Endothelial cell of umbilical vein (primary cell): ENCODE data around the gene APBB3. TPM values are rescaled to one million over a fixed set of nuclear protein-coding genes. Genes with fewer than 3 reads are reported as not detected.
A peak's percentile ranks its signal among the peaks of the same experiment; 100 is the strongest.

ENCODE experiments used
- BruUV-seq: library from RNA; stranded (reverse); fragments of 400-500 nt; replicated peaks from 2 replicates; lab custom pipeline; 2021; lab: Mats Ljungman, UMichigan
- CTCF ChIA-PET: fragments of 300-600, 350-600 bp; sonication (Branson Sonifier 250); formaldehyde crosslinking; loops from one replicate; lab custom pipeline; 2021; ENCODE audit warnings: antibody characterized with exemption, inconsistent platforms; lab: Charles Lee
- POLR2A ChIA-PET: fragments of 300-600, 350-600 bp; sonication (Branson Sonifier 250); formaldehyde crosslinking; loops from one replicate; lab custom pipeline; 2021; ENCODE audit warnings: antibody characterized with exemption, inconsistent platforms; lab: Charles Lee
- DNase-seq: peaks from one replicate; pipeline ENCODE4 v3.0.0-alpha.2; 2011; ENCODE audit warnings: low read depth, low spot score
- FAIRE-seq: peaks from 2 replicates; lab custom pipeline; 2011; peaks lifted over from hg19 to GRCh38; lab: Jason Lieb, UNC
- H2AFZ ChIP-seq: 2 replicates; pipeline ENCODE4 v1.6.0; 2012; ENCODE audit warnings: low read depth, low read length, control low read depth, inconsistent platforms
- H3K27ac ChIP-seq: 2 replicates; pipeline ENCODE4 v1.5.1; 2011; ENCODE audit warnings: low read depth, mild to moderate bottlenecking, control low read depth, low read length, moderate library complexity; ENCODE audit not compliant: insufficient read depth
- H3K27me3 ChIP-seq, 2 experiments: 2 replicates each; pipeline versions ENCODE4 v1.6.0 to v1.6.1; 2011; ENCODE audit warnings: low read length in 2 of 2, mixed read lengths in 1 of 2; ENCODE audit not compliant: control insufficient read depth in 2 of 2, insufficient read depth in 2 of 2
- H3K36me3 ChIP-seq, 2 experiments: 2 replicates in 1 of 2; 3 replicates in 1 of 2; pipeline ENCODE4 v1.5.1; 2011; ENCODE audit warnings: low read length in 2 of 2, mild to moderate bottlenecking in 1 of 2, moderate library complexity in 1 of 2; ENCODE audit not compliant: control insufficient read depth in 2 of 2, insufficient read depth in 2 of 2; ENCODE audit errors: extremely low read depth in 1 of 2
- H3K4me1 ChIP-seq: 3 replicates; pipeline ENCODE4 v1.5.1; 2011; ENCODE audit warnings: mild to moderate bottlenecking, low read length; ENCODE audit not compliant: control insufficient read depth, insufficient read depth; ENCODE audit errors: extremely low read depth
- H3K4me2 ChIP-seq: 2 replicates; pipeline ENCODE4 v1.6.1; 2011; ENCODE audit warnings: low read length, control low read depth, mixed read lengths; ENCODE audit not compliant: insufficient read depth
- H3K4me3 ChIP-seq, 3 experiments: fragments of 200-600 bp in 1 of 3; sonication (generic), shearing (Covaris generic) in 1 of 3; replicated peaks in 1 of 3; 2 replicates each; pipeline ENCODE4 v1.5.1; 2011 to 2016; ENCODE audit warnings: control low read depth in 3 of 3, low read length in 3 of 3, mild to moderate bottlenecking in 2 of 3, inconsistent platforms in 1 of 3, low read depth in 1 of 3, moderate library complexity in 1 of 3; ENCODE audit not compliant: insufficient read depth in 1 of 3
- H3K79me2 ChIP-seq: 2 replicates; pipeline ENCODE4 v1.6.0; 2012; ENCODE audit warnings: low read length, inconsistent platforms; ENCODE audit not compliant: control insufficient read depth, insufficient read depth
- H3K9ac ChIP-seq: replicated peaks from 2 replicates; pipeline ENCODE3; 2011; ENCODE audit warnings: low read length, control low read depth; ENCODE audit not compliant: insufficient read depth; ENCODE audit errors: extremely low read depth
- H3K9me1 ChIP-seq: replicated peaks from 3 replicates; pipeline ENCODE4 v1.6.0; 2011; ENCODE audit warnings: mild to moderate bottlenecking, low read length; ENCODE audit not compliant: control insufficient read depth, insufficient read depth; ENCODE audit errors: extremely low read depth
- H3K9me3 ChIP-seq: replicated peaks from 2 replicates; pipeline ENCODE4 v1.5.1; 2012; ENCODE audit warnings: low read length, inconsistent platforms; ENCODE audit not compliant: control insufficient read depth, insufficient read depth
- H4K20me1 ChIP-seq: replicated peaks from 2 replicates; pipeline ENCODE3; 2011; ENCODE audit warnings: mild to moderate bottlenecking, low read length; ENCODE audit not compliant: control insufficient read depth, insufficient read depth; ENCODE audit errors: extremely low read depth
- EZH2 ChIP-seq: IDR thresholded peaks from 2 replicates; pipeline ENCODE4 v1.6.1; 2012; ENCODE audit warnings: borderline replicate concordance, low read depth, mild to moderate bottlenecking, moderate library complexity, low read length, inconsistent platforms; ENCODE audit not compliant: severe bottlenecking
- FOS ChIP-seq: IDR thresholded peaks from 2 replicates; pipeline ENCODE4 v1.6.1; 2011; ENCODE audit warnings: mild to moderate bottlenecking, low read length, moderate library complexity, borderline replicate concordance; ENCODE audit not compliant: insufficient read depth
- GATA2 ChIP-seq: IDR thresholded peaks from 2 replicates; pipeline ENCODE4 v1.7.0; 2011; ENCODE audit warnings: low read depth, mild to moderate bottlenecking, moderate library complexity, mixed read lengths, low read length; ENCODE audit not compliant: insufficient read length, insufficient read depth
- JUN ChIP-seq: IDR thresholded peaks from 2 replicates; pipeline ENCODE4 v1.6.1; 2011; ENCODE audit warnings: borderline replicate concordance, low read depth; ENCODE audit not compliant: insufficient read length, insufficient read depth
- MAX ChIP-seq: IDR thresholded peaks from 2 replicates; pipeline ENCODE4 v1.6.1; 2011; ENCODE audit not compliant: insufficient read depth, insufficient read length
- MYC ChIP-seq: IDR thresholded peaks from one replicate; pipeline ENCODE4 v1.6.1; 2011; ENCODE audit warnings: mild to moderate bottlenecking, low read depth, low read length
- POLR2A ChIP-seq: IDR thresholded peaks from 2 replicates; pipeline ENCODE4 v1.6.1; 2012; ENCODE audit warnings: low read depth, mild to moderate bottlenecking, control low read depth, low read length
- POLR2AphosphoS5 ChIP-seq: IDR thresholded peaks from 2 replicates; pipeline ENCODE4 v1.6.1; 2012; ENCODE audit warnings: low read depth, mild to moderate bottlenecking, control low read depth, low read length, moderate library complexity; ENCODE audit not compliant: insufficient read depth
- dilution Hi-C: fragments of 300-500 bp; cut with MboI; formaldehyde crosslinking; loops from one replicate; pipeline ENCODE4 v1.15.0; 2019; ENCODE audit warnings: low sequenced_read_pairs; ENCODE audit not compliant: extremely low pct_ligation_motif_present
- intact Hi-C: fragments of 100-400 bp; cut with micrococcal nuclease; formaldehyde crosslinking; loops from one replicate; pipeline ENCODE4 v1.10.0; 2022
- polyA plus RNA-seq, 4 experiments: library from polyadenylated mRNA; depleted of rRNA in 3 of 4; stranded (reverse) in 3 of 4; unstranded in 1 of 4; fragments of >200 nt; gene quantifications; 2 replicates each; pipeline versions ENCODE4 v1.2.1 to v1.2.3, GENCODE V29; 2011 to 2012; ENCODE audit warnings: missing spikeins in 1 of 4
- total RNA-seq: library from RNA; stranded (reverse); gene quantifications from 2 replicates; pipeline ENCODE4 v1.2.3, GENCODE V29; 2021
- TF ChIP-seq, protein P1 (sequence below), 2 donors: IDR thresholded peaks; 1 replicate in 1 of 2; 2 replicates in 1 of 2; pipeline ENCODE4 v1.5.1; 2011; ENCODE audit warnings: low read length in 2 of 2, mild to moderate bottlenecking in 2 of 2, moderate library complexity in 2 of 2, control low read depth in 1 of 2, inconsistent platforms in 1 of 2, low read depth in 1 of 2; ENCODE audit not compliant: insufficient read depth in 1 of 2; ENCODE audit errors: extremely low read depth in 1 of 2

The APBB3 gene
- total and polyA plus RNA-seq, 2 donors (not counting 3 experiments of a cell fraction or from before 2014, with no cell fraction given), result 12.1 to 22.8 TPM

DNA sequence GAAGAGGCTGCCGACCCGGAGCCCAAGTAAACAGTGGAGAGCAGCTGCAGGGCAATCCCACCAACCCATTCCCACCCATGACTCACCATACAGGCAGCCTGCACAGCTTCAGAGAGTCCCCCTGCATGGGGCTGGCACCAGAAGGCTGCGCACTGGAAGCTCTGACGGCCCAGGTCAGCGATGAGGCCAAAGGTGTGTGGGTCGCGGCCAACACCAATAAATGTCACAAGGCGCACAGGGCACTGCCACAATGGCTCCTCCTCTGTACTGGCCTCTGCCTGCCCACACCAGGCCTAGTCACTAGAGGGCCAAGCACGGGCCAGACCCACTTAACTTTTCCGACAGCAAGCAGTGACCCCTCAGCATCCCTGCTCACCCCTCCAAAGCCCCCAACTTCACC is 4.2 kb downstream of the APBB3 start:
- Histone ChIP-seq H3K27me3 (no peaks in the 10 kb centered on the region), H3K27ac (no peak overlapping the region), H3K9me3 (no peaks in the 10 kb centered on the region), H4K20me1 (no peaks in the 10 kb centered on the region), H3K4me2 (no peak overlapping the region), H3K36me3 (no peaks in the 10 kb centered on the region), H3K9me1 (no peaks in the 10 kb centered on the region), H2AFZ (no peak overlapping the region), H3K4me3 (no peak overlapping the region), H3K4me1 (peaks cover 15% of the 10 kb centered on the region), H3K9ac (no peak overlapping the region), H3K79me2 (peaks cover 19% of the 10 kb centered on the region)
- TF ChIP-seq POLR2AphosphoS5 (no peak), POLR2A (no peak)
- POLR2A ChIA-PET, result no interaction called here
- intact Hi-C loops, result no loop called here
- dilution Hi-C loops, result no loop called here
- CTCF ChIA-PET, result interaction anchor here (1.6 to 3.9 kb wide), 3 partner anchors 10 to 75 kb away, joined by 4 to 18 read pairs (median 6); partner anchors contain the start of gene EIF4EBP3
- no TSS peak for BruUV-seq
- FAIRE-seq (no peak), DNase-seq (no peak)

DNA sequence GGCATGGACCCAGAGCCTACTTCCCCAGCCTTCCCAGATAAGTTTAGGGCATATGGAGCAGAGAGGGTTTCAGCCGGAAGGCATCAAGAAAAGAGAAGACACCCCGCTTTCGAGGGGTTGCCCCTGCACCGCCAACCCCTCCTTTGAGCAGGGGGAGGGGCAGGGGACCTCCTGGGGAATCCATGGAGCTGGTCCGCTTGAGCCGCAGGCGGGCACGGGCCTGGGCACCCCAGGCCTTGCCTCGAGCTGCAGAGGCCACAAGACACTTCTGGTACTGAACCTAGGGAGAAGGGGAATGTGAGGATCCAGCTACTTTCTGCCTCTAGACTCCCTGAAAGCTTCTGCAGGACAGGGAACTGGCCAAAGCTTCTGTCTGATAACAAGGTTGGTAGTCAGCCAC is 5.9 kb downstream of the APBB3 start:
- TF ChIP-seq MAX (no peak), POLR2AphosphoS5 (no peak), POLR2A (no peak), JUN (no peak), FOS (no peak), GATA2 (no peak), MYC (no peak), EZH2 (no peak)
- TF ChIP-seq, protein P1, sequence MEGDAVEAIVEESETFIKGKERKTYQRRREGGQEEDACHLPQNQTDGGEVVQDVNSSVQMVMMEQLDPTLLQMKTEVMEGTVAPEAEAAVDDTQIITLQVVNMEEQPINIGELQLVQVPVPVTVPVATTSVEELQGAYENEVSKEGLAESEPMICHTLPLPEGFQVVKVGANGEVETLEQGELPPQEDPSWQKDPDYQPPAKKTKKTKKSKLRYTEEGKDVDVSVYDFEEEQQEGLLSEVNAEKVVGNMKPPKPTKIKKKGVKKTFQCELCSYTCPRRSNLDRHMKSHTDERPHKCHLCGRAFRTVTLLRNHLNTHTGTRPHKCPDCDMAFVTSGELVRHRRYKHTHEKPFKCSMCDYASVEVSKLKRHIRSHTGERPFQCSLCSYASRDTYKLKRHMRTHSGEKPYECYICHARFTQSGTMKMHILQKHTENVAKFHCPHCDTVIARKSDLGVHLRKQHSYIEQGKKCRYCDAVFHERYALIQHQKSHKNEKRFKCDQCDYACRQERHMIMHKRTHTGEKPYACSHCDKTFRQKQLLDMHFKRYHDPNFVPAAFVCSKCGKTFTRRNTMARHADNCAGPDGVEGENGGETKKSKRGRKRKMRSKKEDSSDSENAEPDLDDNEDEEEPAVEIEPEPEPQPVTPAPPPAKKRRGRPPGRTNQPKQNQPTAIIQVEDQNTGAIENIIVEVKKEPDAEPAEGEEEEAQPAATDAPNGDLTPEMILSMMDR (IDR thresholded peaks at IDR 0.05; ENCODE audit: extremely low read depth in 1 of 2, insufficient read depth in 1 of 2, low read depth in 1 of 2, low read length in 2 of 2), result no peak
- Histone ChIP-seq H3K27ac (no peak overlapping the region), H3K27me3 (no peaks in the 10 kb centered on the region), H3K36me3 (no peaks in the 10 kb centered on the region), H3K79me2 (peaks cover 29% of the 10 kb centered on the region), H3K9me1 (no peaks in the 10 kb centered on the region), H3K4me2 (no peak overlapping the region), H4K20me1 (no peaks in the 10 kb centered on the region), H2AFZ (no peak overlapping the region), H3K4me3 (no peak overlapping the region), H3K4me1 (peaks cover 15% of the 10 kb centered on the region), H3K9me3 (no peaks in the 10 kb centered on the region), H3K9ac (no peak overlapping the region)
- DNase-seq, result no peak
- CTCF ChIA-PET, result interaction anchor here (1.9 to 3.9 kb wide), 3 partner anchors 11 to 76 kb away, joined by 6 to 18 read pairs (median 6); partner anchors contain the start of genes CD14 and EIF4EBP3
- dilution Hi-C loops (no loop called here), intact Hi-C loops (no loop called here)
- FAIRE-seq, result peak; percentile 26
- POLR2A ChIA-PET, result no interaction called here
- BruUV-seq, result no TSS peak
